Measurements from ENCODE around the gene MRPL37. TPM values are rescaled to one million over a fixed set of nuclear protein-coding genes. Genes with fewer than 3 reads are reported as not detected.
A peak's percentile ranks its signal among the peaks of the same experiment; 100 is the strongest.

Gene MRPL37
- total and polyA plus RNA-seq, 2 of the 8 experiments (the other 6 are each of a cell fraction or from before 2014, with no cell fraction given), result 45.5 to 126 TPM

GRCh38 chr1:54220004-54220811, 20.2 kb downstream of the MRPL37 start:
- H3K56ac ChIP-seq (replicated peaks; ENCODE audit: insufficient read length, low read depth, low read length), result no peak overlapping the region
- no peak overlapping the region for H3K4me3 ChIP-seq (ENCODE audit: extremely low read depth in 1 of 4, insufficient read depth in 2 of 4, low read depth in 3 of 4, low read length in 4 of 4)
- H4K20me1 ChIP-seq (replicated peaks in 1 of 2; ENCODE audit: control insufficient read depth in 1 of 2, insufficient read depth in 2 of 2, low read length in 2 of 2), result peaks cover 7 to 12% of the 10 kb centered on the region in 2 experiments
- peaks cover 3% of the 10 kb centered on the region; the same call in 1 of the 2 replicates for H3K79me1 ChIP-seq (ENCODE audit: low read depth, low read length)
- H2BK5ac ChIP-seq (ENCODE audit: low read depth, low read length), result no peak overlapping the region
- no peaks in the 10 kb centered on the region for H3K23me2 ChIP-seq (ENCODE audit: low read depth, low read length)
- H3K9me3 ChIP-seq (ENCODE audit: insufficient read depth in 2 of 2, low read depth in 1 of 2, low read length in 1 of 2), result no peaks in the 10 kb centered on the region
- no peak overlapping the region for H2BK12ac ChIP-seq (ENCODE audit: low read depth, low read length)
- H3K4me2 ChIP-seq (ENCODE audit: insufficient read depth in 1 of 2, low read depth in 2 of 2, low read length in 2 of 2), result no peak overlapping the region
- H2AK5ac ChIP-seq (ENCODE audit: low read depth, low read length), result no peak overlapping the region
- no peak overlapping the region for H2BK15ac ChIP-seq (ENCODE audit: low read length)
- CTCF ChIA-PET (ENCODE audit: partially characterized antibody), result interaction anchor here (0.6 to 3.7 kb wide), 13 partner anchors 8 to 589 kb away, joined by 3 to 19 read pairs (median 4); partner anchors contain the start of gene TTC22
- no peak overlapping the region for H2BK20ac ChIP-seq (ENCODE audit: low read length)
- no peaks in the 10 kb centered on the region for H3K79me2 ChIP-seq (ENCODE audit: control insufficient read depth in 1 of 2, insufficient read depth in 2 of 2, low read length in 2 of 2)
- no peak overlapping the region for H3K4ac ChIP-seq (replicated peaks; ENCODE audit: insufficient read length, low read depth, low read length)
- POLR2A ChIA-PET (ENCODE audit: partially characterized antibody), result interaction anchor here (0.6 to 7.1 kb wide), 7 partner anchors 19 to 327 kb away, joined by 3 to 50 read pairs (median 4); partner anchors contain the start of genes CYB5RL and MRPL37
- no peak overlapping the region for H4K5ac ChIP-seq (ENCODE audit: insufficient read length, low read depth, low read length)
- no peak for DNase-seq (ENCODE audit: low read depth in 1 of 2, low spot score in 2 of 2)
- no peak overlapping the region for H3K27ac ChIP-seq (ENCODE audit: low read depth, low read length)
- no peak overlapping the region for H2AFZ ChIP-seq (ENCODE audit: low read length)
- H3K14ac ChIP-seq (ENCODE audit: insufficient read length), result no peak overlapping the region
- H4K91ac ChIP-seq (replicated peaks; ENCODE audit: insufficient read length, low read length), result no peak overlapping the region
- no peaks in the 10 kb centered on the region for H3K27me3 ChIP-seq (replicated peaks in 1 of 4; ENCODE audit: control insufficient read depth in 3 of 4, extremely low read depth in 1 of 4, insufficient read depth in 3 of 4, low read length in 3 of 4)
- H3K23ac ChIP-seq (ENCODE audit: insufficient read length), result no peak overlapping the region
- H3K9ac ChIP-seq (replicated peaks in 1 of 4; ENCODE audit: extremely low read depth in 1 of 4, low read depth in 3 of 4, low read length in 3 of 4), result no peak overlapping the region
- peaks cover 0 to 4% (median 2%) of the 10 kb centered on the region in 4 experiments; a peak in 3 of 7 replicates for H3K4me1 ChIP-seq (replicated peaks in 1 of 4; ENCODE audit: control insufficient read depth in 3 of 4, insufficient read depth in 4 of 4, low read length in 3 of 4)
- no peak for FAIRE-seq
- H2BK120ac ChIP-seq (replicated peaks; ENCODE audit: low read depth, low read length), result no peak overlapping the region
- H3K18ac ChIP-seq (ENCODE audit: extremely low read depth, low read length), result no peak overlapping the region
- 83% methylated on average over 18 of the region's 18 CpGs; no CpG with 5 or more reads in 1 of the 2 experiments for WGBS, 2 experiments (ENCODE audit: extremely low coverage in 1 of 2, insufficient coverage in 1 of 2, insufficient read length in 1 of 2, insufficient replicate concordance in 2 of 2, low coverage in 1 of 2, low lambda C conversion rate in 2 of 2, missing lambda C conversion rate in 1 of 2)
- H4K8ac ChIP-seq (ENCODE audit: extremely low read depth, insufficient read depth, low read length), result peak overlapping the region; percentile 41; the same call in 1 of the 2 replicates
- TF ChIP-seq CREB1 (IDR thresholded peaks at IDR 0.05), result no peak
- no peak for TF ChIP-seq MAFK (IDR thresholded peaks at IDR 0.05; ENCODE audit: low read depth, low read length)
- H3K36me3 ChIP-seq (ENCODE audit: control insufficient read depth in 2 of 4, insufficient read depth in 4 of 4, low read length in 3 of 4), result peaks cover 18 to 39% (median 28%) of the 10 kb centered on the region in 4 experiments

Data from H1 (cell line).